MM.1S (cell line): ENCODE data around the gene ASXL1.

ENCODE experiments used
- EZH2 ChIP-seq: fragments of 300-600 bp; sonication (generic); optimal IDR thresholded peaks from 2 replicates; pipeline ENCODE3; 2017; ENCODE audit warnings: low read depth, mild to moderate bottlenecking, antibody characterized with exemption, low read length, mixed read lengths
- EZH2phosphoT487 ChIP-seq: fragments of 300-600 bp; sonication (generic); IDR thresholded peaks from 2 replicates; pipeline ENCODE4 v1.6.1; 2018; ENCODE audit warnings: antibody characterized with exemption, low read length
- TF ChIP-seq, protein P1 (sequence below): fragments of 300-600 bp; sonication (generic); IDR thresholded peaks from 2 replicates; pipeline ENCODE4 v1.5.1; 2016; ENCODE audit warnings: antibody characterized with exemption, low read length, mixed read lengths

DNA sequence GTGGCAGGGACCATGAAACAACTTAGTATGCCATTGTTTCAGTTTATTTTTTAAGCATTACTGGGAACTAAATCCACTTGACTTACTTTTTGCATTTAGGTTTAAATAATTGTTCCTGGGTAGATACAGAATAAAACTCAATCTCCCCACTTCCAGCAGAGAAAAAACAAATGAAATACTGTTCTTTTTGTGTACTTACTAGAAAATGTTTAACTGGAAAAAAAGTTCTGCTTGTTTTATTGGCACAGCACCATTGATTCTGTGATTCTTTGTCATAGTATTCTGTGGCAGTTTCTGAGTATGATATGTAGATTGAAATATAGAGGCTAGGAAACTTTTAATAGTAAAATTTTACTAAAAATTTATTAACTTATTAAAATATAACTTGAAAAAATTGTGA lies 10.2 kb downstream of the ASXL1 start:
- TF ChIP-seq, protein P1, sequence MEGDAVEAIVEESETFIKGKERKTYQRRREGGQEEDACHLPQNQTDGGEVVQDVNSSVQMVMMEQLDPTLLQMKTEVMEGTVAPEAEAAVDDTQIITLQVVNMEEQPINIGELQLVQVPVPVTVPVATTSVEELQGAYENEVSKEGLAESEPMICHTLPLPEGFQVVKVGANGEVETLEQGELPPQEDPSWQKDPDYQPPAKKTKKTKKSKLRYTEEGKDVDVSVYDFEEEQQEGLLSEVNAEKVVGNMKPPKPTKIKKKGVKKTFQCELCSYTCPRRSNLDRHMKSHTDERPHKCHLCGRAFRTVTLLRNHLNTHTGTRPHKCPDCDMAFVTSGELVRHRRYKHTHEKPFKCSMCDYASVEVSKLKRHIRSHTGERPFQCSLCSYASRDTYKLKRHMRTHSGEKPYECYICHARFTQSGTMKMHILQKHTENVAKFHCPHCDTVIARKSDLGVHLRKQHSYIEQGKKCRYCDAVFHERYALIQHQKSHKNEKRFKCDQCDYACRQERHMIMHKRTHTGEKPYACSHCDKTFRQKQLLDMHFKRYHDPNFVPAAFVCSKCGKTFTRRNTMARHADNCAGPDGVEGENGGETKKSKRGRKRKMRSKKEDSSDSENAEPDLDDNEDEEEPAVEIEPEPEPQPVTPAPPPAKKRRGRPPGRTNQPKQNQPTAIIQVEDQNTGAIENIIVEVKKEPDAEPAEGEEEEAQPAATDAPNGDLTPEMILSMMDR = no peak
- TF ChIP-seq EZH2 (no peak), EZH2phosphoT487 (no peak)
